K562 (cell line): ENCODE data around the gene FAM89B. TPM values are rescaled to one million over a fixed set of nuclear protein-coding genes. Genes with fewer than 3 reads are reported as not detected.

Experiments
- ATAC-seq: fragments of 200-7000 bp; cut with Tn5 transposase; 3 replicates; pipeline ENCODE4 v1.9.1; 2020; ENCODE audit warnings: moderate library complexity
- BruUV-seq: library from RNA; stranded (reverse); fragments of 400-500 nt; replicated peaks from 2 replicates; lab custom pipeline; 2021; lab: Mats Ljungman, UMichigan
- CTCF ChIA-PET: fragments of 300-600 bp; formaldehyde crosslinking; extraction: SDS; loops from one replicate; lab custom pipeline; 2021; ENCODE audit warnings: low intra/inter-chr PET ratio; lab: Yijun Ruan, JAX
- POLR2A ChIA-PET: fragments of 300-600, 350-650 bp; sonication (Branson Sonifier 250); formaldehyde crosslinking; extraction: SDS; loops from one replicate; lab custom pipeline; 2021; ENCODE audit warnings: antibody characterized with exemption, inconsistent platforms; lab: Yijun Ruan, JAX
- DNase-seq, 4 experiments: peaks; one replicate each; pipeline versions ENCODE4 v3.0.0 to v3.0.0-alpha.2; 2011 to 2018; ENCODE audit warnings: low spot score in 3 of 4, mixed read lengths in 3 of 4; ENCODE audit errors: extremely low read depth in 1 of 4
- FAIRE-seq: peaks from 2 replicates; lab custom pipeline; 2011; peaks lifted over from hg19 to GRCh38; lab: Jason Lieb, UNC
- H2AFZ ChIP-seq: 2 replicates; pipeline ENCODE4 v1.6.0; 2011; ENCODE audit warnings: low read depth, low read length, control low read depth, inconsistent platforms
- H3K27ac ChIP-seq: fragments of 200-600 bp; 3 replicates; pipeline ENCODE4 v1.8.0; 2011; ENCODE audit warnings: low read depth, mild to moderate bottlenecking, control low read depth, inconsistent platforms, low read length, moderate library complexity, mixed read lengths; ENCODE audit errors: extremely low read depth
- H3K27me3 ChIP-seq, 2 experiments: fragments of 300-600 bp in 1 of 2; 2 replicates in 1 of 2; 3 replicates in 1 of 2; pipeline versions ENCODE4 v1.6.0 to v1.8.0; 2011; ENCODE audit warnings: inconsistent platforms in 2 of 2, low read length in 2 of 2, mild to moderate bottlenecking in 1 of 2, mixed read lengths in 1 of 2, moderate library complexity in 1 of 2; ENCODE audit not compliant: control insufficient read depth in 2 of 2, insufficient read depth in 2 of 2
- H3K36me3 ChIP-seq: fragments of 300-600 bp; 3 replicates; pipeline ENCODE4 v1.8.0; 2011; ENCODE audit warnings: mild to moderate bottlenecking, low read length, inconsistent platforms; ENCODE audit not compliant: control insufficient read depth, insufficient read depth
- H3K4me1 ChIP-seq, 2 experiments: fragments of 200-600 bp in 1 of 2; replicated peaks in 1 of 2; 2 replicates in 1 of 2; 3 replicates in 1 of 2; pipeline versions ENCODE4 v1.5.1 to v1.8.0; 2011; ENCODE audit warnings: inconsistent platforms in 2 of 2, low read length in 2 of 2, mild to moderate bottlenecking in 1 of 2, mixed read lengths in 1 of 2, moderate library complexity in 1 of 2; ENCODE audit not compliant: control insufficient read depth in 2 of 2, insufficient read depth in 2 of 2
- H3K4me2 ChIP-seq: 2 replicates; pipeline ENCODE4 v1.6.1; 2011; ENCODE audit warnings: low read length, control low read depth, inconsistent platforms, mixed read lengths; ENCODE audit not compliant: insufficient read depth
- H3K4me3 ChIP-seq: fragments of 200-600 bp; sonication (generic), shearing (Covaris generic); 2 replicates; pipeline ENCODE4 v1.5.1; 2016; ENCODE audit warnings: control low read depth, inconsistent platforms
- H3K79me2 ChIP-seq: fragments of 200-600 bp; 3 replicates; pipeline ENCODE4 v1.8.0; 2011; ENCODE audit warnings: low read length, inconsistent platforms; ENCODE audit not compliant: control insufficient read depth, insufficient read depth
- H3K9ac ChIP-seq, 2 experiments: 2 replicates each; pipeline versions ENCODE4 v1.6.0 to v1.6.1; 2011; ENCODE audit warnings: low read depth in 2 of 2, low read length in 2 of 2, control low read depth in 1 of 2, inconsistent platforms in 1 of 2, mild to moderate bottlenecking in 1 of 2, mixed read lengths in 1 of 2; ENCODE audit not compliant: insufficient read depth in 1 of 2
- H3K9me1 ChIP-seq: one replicate; pipeline ENCODE4 v1.6.0; 2011; ENCODE audit warnings: inconsistent platforms, mild to moderate bottlenecking, low read length, moderate library complexity; ENCODE audit not compliant: control insufficient read depth, insufficient read depth
- H3K9me3 ChIP-seq: replicated peaks from 2 replicates; pipeline ENCODE4 v1.5.1; 2011; ENCODE audit warnings: low read depth, low read length, inconsistent platforms; ENCODE audit not compliant: control insufficient read depth, insufficient read depth
- H4K20me1 ChIP-seq: replicated peaks from 2 replicates; pipeline ENCODE4 v1.6.1; 2011; ENCODE audit warnings: low read length, inconsistent platforms, mixed read lengths; ENCODE audit not compliant: control insufficient read depth, insufficient read depth
- ATF1 ChIP-seq, 2 experiments: fragments of 450-650 bp in 1 of 2; IDR thresholded peaks; 2 replicates each; pipeline ENCODE4 v1.6.1; 2016; ENCODE audit warnings: missing compliant biosample characterization in 1 of 2, missing genetic modification characterization in 1 of 2
- BRD4 ChIP-seq: fragments of 200-600 bp; sonication (generic); IDR thresholded peaks from 2 replicates; pipeline ENCODE4 v1.6.1; 2017; ENCODE audit warnings: inconsistent platforms
- CBX5 ChIP-seq: IDR thresholded peaks from 2 replicates; pipeline ENCODE4 v1.6.1; 2014; ENCODE audit warnings: low read depth, borderline replicate concordance
- NR2C1 ChIP-seq, 2 experiments: fragments of 450-650 bp; IDR thresholded peaks; 2 replicates each; pipeline ENCODE4 v1.6.1; 2017; ENCODE audit warnings: mild to moderate bottlenecking in 2 of 2, antibody characterized with exemption in 1 of 2, inconsistent platforms in 1 of 2, missing compliant biosample characterization in 1 of 2, missing genetic modification characterization in 1 of 2
- RFX7 ChIP-seq: fragments of 250-450 bp; sonication (Bioruptor Pico); IDR thresholded peaks from 2 replicates; pipeline ENCODE4 v1.5.1; 2021; ENCODE audit warnings: mild to moderate bottlenecking
- SAP30 ChIP-seq: fragments of 200-600 bp; sonication (generic); IDR thresholded peaks from 2 replicates; pipeline ENCODE4 v1.6.1; 2012; ENCODE audit warnings: borderline replicate concordance, low read depth, mild to moderate bottlenecking, moderate library complexity, low read length, control low read depth, inconsistent platforms; ENCODE audit not compliant: insufficient read depth, poor library complexity, severe bottlenecking
- SIN3A ChIP-seq, 2 experiments: fragments of 150-350 bp in 1 of 2; IDR thresholded peaks; 2 replicates each; pipeline ENCODE4 v1.6.1; 2011 to 2016; ENCODE audit warnings: borderline replicate concordance in 2 of 2, low read depth in 2 of 2, low read length in 2 of 2, mild to moderate bottlenecking in 2 of 2, moderate library complexity in 2 of 2; ENCODE audit not compliant: control insufficient read depth in 1 of 2
- SMARCA4 ChIP-seq: fragments of 450-650 bp; IDR thresholded peaks from 2 replicates; pipeline ENCODE4 v1.6.1; 2016
- SNAPC5 ChIP-seq: fragments of 250-450 bp; sonication (Bioruptor Pico); IDR thresholded peaks from 2 replicates; pipeline ENCODE4 v1.8.0; 2021; ENCODE audit warnings: moderate library complexity, mild to moderate bottlenecking, inconsistent platforms
- TFAP4 ChIP-seq: sonication (generic); formaldehyde crosslinking; IDR thresholded peaks from 2 replicates; pipeline ENCODE4 v1.8.0; 2022; ENCODE audit warnings: missing genetic modification reagents, mild to moderate bottlenecking, moderate library complexity, borderline replicate concordance
- ZEB2 ChIP-seq: fragments of 450-650 bp; IDR thresholded peaks from 2 replicates; pipeline ENCODE4 v1.6.1; 2016
- ZNF24 ChIP-seq: fragments of 450-650 bp; IDR thresholded peaks from 2 replicates; pipeline ENCODE4 v1.6.1; 2016
- ZNF311 ChIP-seq: fragments of 250-450 bp; sonication (Bioruptor Pico); IDR thresholded peaks from 2 replicates; pipeline ENCODE4 v1.4.0; 2020; ENCODE audit warnings: mild to moderate bottlenecking, moderate library complexity
- ZNF584 ChIP-seq: fragments of 200-800 bp; sonication (Bioruptor generic); IDR thresholded peaks from 2 replicates; pipeline ENCODE4 v1.6.1; 2016; ENCODE audit warnings: low read depth, mild to moderate bottlenecking, missing genetic modification characterization, missing compliant biosample characterization
- ZNF696 ChIP-seq: fragments of 250-450 bp; sonication (Bioruptor Pico); conservative IDR thresholded peaks from 2 replicates; pipeline ENCODE4 v1.4.0; 2020; ENCODE audit warnings: mild to moderate bottlenecking, moderate library complexity
- ZSCAN29 ChIP-seq: fragments of 450-650 bp; IDR thresholded peaks from 2 replicates; pipeline ENCODE4 v1.6.1; 2017
- WGBS: fragments of 100-300 bp; shearing (Covaris generic); methylation state at CpG from one replicate; pipeline ENCODE4 v1.1.6; 2016; ENCODE audit warnings: low coverage, mixed read lengths; ENCODE audit not compliant: insufficient coverage; ENCODE audit errors: missing lambda C conversion rate; 5-methylcytosine and 5-hydroxymethylcytosine counted together
- in situ Hi-C: fragments of 300-500 bp; cut with MboI; formaldehyde crosslinking; loops from 4 replicates; pipeline ENCODE4 v1.15.0; 2018; ENCODE audit warnings: inconsistent platforms, mixed read lengths
- intact Hi-C: fragments of 100-400 bp; cut with micrococcal nuclease; formaldehyde crosslinking; loops from 2 replicates; pipeline ENCODE4 v1.14.2; 2022
- polyA plus RNA-seq, 8 experiments: library from polyadenylated mRNA; depleted of rRNA in 4 of 8; stranded (reverse) in 5 of 8; unstranded in 3 of 8; fragments of >200 nt; fragmentation: Nextera tagmentation in 2 of 8; fragmentation: Illumina TruSeq in 1 of 8; extraction: Ambion mirVana in 2 of 8; extraction: Trizol in 1 of 8; gene quantifications; 2 replicates each; pipeline versions ENCODE4 v1.2.1 to v1.2.3, GENCODE V29; 2011 to 2014; ENCODE audit warnings: inconsistent platforms in 1 of 8, missing spikeins in 1 of 8
- total RNA-seq, 7 experiments: library from RNA; depleted of rRNA in 6 of 7; stranded (reverse); fragments of >200 nt in 6 of 7; fragmentation: Illumina TruSeq in 2 of 7; extraction: Trizol in 2 of 7; gene quantifications; 2 replicates each; pipeline versions ENCODE4 v1.2.1 to v1.2.3, GENCODE V29; 2011 to 2021; ENCODE audit warnings: low replicate concordance in 1 of 7
- TF ChIP-seq, protein P1 (sequence below), 2 experiments: fragments of 200-800 bp in 1 of 2; sonication (Bioruptor generic) in 1 of 2; sonication (generic) in 1 of 2; formaldehyde crosslinking in 1 of 2; IDR thresholded peaks in 1 of 2; conservative IDR thresholded peaks in 1 of 2; 2 replicates each; pipeline versions ENCODE4 v1.5.0 to v1.6.1; 2016 to 2020; ENCODE audit warnings: missing compliant biosample characterization in 1 of 2, missing genetic modification characterization in 1 of 2, missing genetic modification reagents in 1 of 2
- TF ChIP-seq, protein P2 (sequence below): IDR thresholded peaks from 2 replicates; pipeline ENCODE4 v1.6.1; 2012; ENCODE audit warnings: low read depth, low read length, improper control_type of control experiment, borderline replicate concordance

The FAM89B gene
- total and polyA plus RNA-seq, 9 of the 15 experiments (the other 6 are each of a cell fraction or from before 2014, with no cell fraction given): 0.32 to 27.6 (median 11.9) TPM

DNA sequence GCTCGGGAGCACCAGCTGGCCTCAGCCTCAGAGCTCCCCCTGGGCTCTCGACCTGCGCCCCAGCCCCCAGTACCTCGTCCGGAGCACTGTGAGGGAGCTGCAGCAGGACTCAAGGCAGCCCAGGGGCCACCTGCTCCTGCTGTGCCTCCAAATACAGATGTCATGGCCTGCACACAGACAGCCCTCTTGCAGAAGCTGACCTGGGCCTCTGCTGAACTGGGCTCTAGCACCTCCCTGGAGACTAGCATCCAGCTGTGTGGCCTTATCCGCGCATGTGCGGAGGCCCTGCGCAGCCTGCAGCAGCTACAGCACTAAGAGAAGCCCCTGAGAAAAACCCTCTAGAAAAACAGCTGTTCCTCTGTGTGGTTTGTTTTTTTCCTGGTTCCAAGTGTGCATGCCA is 918 bp upstream of the FAM89B start:
- Histone ChIP-seq H3K4me3 (peak overlapping the region; percentile 65), H3K36me3 (peaks cover 19% of the 10 kb centered on the region; the same call in 2 of the 3 replicates), H3K79me2 (peaks cover 62% of the 10 kb centered on the region), H3K27me3 (no peaks in the 10 kb centered on the region; a peak in 1 of 5 replicates), H3K4me2 (peak overlapping the region; percentile 99), H2AFZ (no peak overlapping the region), H3K9me1 (peaks cover 5% of the 10 kb centered on the region), H3K9me3 (no peaks in the 10 kb centered on the region), H3K27ac (peak overlapping the region; percentile 62; the same call in 1 of the 3 replicates), H4K20me1 (peaks cover 6% of the 10 kb centered on the region), H3K9ac (peak overlapping the region; percentile 82 to 98), H3K4me1 (peaks cover 43 to 72% of the 10 kb centered on the region in 2 experiments)
- intact Hi-C loops (loop anchor here (5.0 kb wide), 2 partner anchors 44 to 99 kb away; partner anchors contain the start of gene SCYL1), in situ Hi-C loops (no loop called here)
- no TSS peak for BruUV-seq
- ChIA-PET POLR2A (interaction anchor here (0.6 to 4.7 kb wide), 12 partner anchors 11 to 454 kb away, joined by 3 to 35 read pairs (median 4); partner anchors contain the start of genes MALAT1, NEAT1 and ZNHIT2), CTCF (interaction anchor here (0.6 to 6.5 kb wide), 3 partner anchors 25 to 1229 kb away, joined by 3 to 63 read pairs (median 4); no protein-coding TSS in a partner anchor)
- FAIRE-seq (no peak), DNase-seq (peak in 1 of 4 experiments; percentile 41), ATAC-seq (no peak)
- 19% methylated on average over 9 of the region's 9 CpGs for WGBS
- no peak for TF ChIP-seq ZNF696 (CRISPR knock-in tag)
- TF ChIP-seq ZSCAN29: no peak
- no peak for TF ChIP-seq BRD4
- no peak for TF ChIP-seq ZNF584 (CRISPR knock-in tag)
- TF ChIP-seq SMARCA4: no peak
- TF ChIP-seq CBX5: no peak
- TF ChIP-seq TFAP4 (CRISPR knock-in tag): peak; percentile 40; the same call in 1 of the 2 replicates
- no peak for TF ChIP-seq ZNF311 (CRISPR knock-in tag)
- TF ChIP-seq ATF1 (CRISPR knock-in tag; IDR thresholded peaks at IDR 0.05): no peak
- TF ChIP-seq ATF1 (tag; IDR thresholded peaks at IDR 0.05): no peak
- TF ChIP-seq, protein P1, sequence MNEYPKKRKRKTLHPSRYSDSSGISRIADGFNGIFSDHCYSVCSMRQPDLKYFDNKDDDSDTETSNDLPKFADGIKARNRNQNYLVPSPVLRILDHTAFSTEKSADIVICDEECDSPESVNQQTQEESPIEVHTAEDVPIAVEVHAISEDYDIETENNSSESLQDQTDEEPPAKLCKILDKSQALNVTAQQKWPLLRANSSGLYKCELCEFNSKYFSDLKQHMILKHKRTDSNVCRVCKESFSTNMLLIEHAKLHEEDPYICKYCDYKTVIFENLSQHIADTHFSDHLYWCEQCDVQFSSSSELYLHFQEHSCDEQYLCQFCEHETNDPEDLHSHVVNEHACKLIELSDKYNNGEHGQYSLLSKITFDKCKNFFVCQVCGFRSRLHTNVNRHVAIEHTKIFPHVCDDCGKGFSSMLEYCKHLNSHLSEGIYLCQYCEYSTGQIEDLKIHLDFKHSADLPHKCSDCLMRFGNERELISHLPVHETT (CRISPR knock-in tag; conservative IDR thresholded peaks at IDR 0.05 in 1 of 2, IDR thresholded peaks at IDR 0.05 in 1 of 2): 0 out of 4 replicates have a peak, but pooled peaks of 1 of the 2 experiments have one; percentile 20
- TF ChIP-seq SAP30: no peak
- no peak for TF ChIP-seq ZEB2
- TF ChIP-seq SNAPC5 (CRISPR knock-in tag): no peak
- TF ChIP-seq SIN3A (IDR thresholded peaks at IDR 0.05; ENCODE audit: borderline replicate concordance in 2 of 2, control insufficient read depth in 1 of 2, low read depth in 2 of 2, low read length in 2 of 2): 0 out of 4 replicates have a peak, but pooled peaks of 1 of the 2 experiments have one; percentile 38
- TF ChIP-seq, protein P2, sequence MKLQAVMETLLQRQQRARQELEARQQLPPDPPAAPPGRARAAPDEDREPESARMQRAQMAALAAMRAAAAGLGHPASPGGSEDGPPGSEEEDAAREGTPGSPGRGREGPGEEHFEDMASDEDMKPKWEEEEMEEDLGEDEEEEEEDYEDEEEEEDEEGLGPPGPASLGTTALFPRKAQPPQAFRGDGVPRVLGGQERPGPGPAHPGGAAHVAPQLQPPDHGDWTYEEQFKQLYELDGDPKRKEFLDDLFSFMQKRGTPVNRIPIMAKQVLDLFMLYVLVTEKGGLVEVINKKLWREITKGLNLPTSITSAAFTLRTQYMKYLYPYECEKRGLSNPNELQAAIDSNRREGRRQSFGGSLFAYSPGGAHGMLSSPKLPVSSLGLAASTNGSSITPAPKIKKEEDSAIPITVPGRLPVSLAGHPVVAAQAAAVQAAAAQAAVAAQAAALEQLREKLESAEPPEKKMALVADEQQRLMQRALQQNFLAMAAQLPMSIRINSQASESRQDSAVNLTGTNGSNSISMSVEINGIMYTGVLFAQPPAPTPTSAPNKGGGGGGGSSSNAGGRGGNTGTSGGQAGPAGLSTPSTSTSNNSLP: no peak
- TF ChIP-seq NR2C1 (IDR thresholded peaks at IDR 0.05): no peak
- TF ChIP-seq NR2C1 (tag; IDR thresholded peaks at IDR 0.05): no peak
- TF ChIP-seq ZNF24: no peak
- TF ChIP-seq RFX7 (CRISPR knock-in tag): no peak
